ENCODE data around the gene AIFM1.

The AIFM1 gene

DNA sequence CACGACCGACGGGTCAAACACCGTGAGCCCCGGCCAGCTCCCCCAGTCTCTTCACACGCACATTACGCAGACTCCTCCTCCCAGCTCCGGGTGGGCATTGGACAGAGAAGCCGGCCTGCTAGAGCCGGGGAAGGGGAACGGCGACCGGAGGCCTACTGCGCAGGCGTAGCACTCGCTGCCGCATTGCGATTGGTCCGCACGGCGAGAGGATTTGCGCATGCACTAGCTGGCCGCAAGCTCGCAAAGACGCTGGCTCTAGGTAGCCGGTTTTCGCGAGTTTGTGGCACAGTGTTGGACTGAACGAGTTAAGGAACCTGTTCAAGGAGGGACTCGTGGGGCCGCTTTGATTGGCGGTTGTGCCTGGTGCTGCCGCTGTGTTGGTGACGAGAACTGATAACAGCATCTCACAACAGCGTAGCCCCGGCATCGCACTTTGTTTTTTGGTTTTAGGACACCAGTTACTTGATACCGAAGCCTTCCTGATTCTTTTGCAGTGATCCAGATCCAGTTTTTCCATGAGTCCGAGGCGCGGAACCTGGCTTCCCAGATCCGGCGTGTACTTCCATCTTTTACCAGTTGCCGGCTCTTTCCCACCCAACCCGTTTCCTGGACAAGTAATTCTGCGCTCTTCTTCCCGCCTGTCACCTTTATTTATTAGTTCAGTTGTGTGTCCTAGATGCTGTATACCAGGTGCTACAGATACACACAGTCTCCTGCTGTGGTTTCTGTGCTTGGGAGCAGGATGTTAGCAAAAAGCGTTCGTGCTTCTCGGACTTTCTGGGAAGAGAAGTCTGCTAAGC lies at the start of gene AIFM1:
Gene AIFM1 (minus strand): TSS at position 139 of the 800 bp plus-strand sequence. CDS start 185 bp downstream, outside the sequence.
- peak; percentile 91 for DNase-seq

DNA sequence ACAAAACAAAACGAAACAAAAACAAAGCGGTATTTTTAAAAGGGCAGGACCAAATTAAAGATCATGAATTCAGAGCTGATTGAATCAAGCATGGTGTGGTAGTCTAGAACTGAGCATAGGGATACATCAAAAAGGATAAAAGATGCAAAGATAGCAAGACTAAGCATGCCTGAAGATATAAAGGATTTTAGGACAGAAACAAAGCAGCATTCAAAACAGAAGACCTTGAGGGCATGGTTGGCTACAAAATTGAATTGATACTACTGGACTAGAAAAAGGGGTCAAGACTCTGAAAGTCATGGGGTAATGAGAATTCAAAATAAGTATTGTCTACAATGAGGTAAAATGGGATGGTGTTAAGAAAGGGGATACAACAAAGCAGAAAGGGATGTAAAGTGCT lies 47.7 kb upstream of the AIFM1 start:
- no peak for DNase-seq

DNA sequence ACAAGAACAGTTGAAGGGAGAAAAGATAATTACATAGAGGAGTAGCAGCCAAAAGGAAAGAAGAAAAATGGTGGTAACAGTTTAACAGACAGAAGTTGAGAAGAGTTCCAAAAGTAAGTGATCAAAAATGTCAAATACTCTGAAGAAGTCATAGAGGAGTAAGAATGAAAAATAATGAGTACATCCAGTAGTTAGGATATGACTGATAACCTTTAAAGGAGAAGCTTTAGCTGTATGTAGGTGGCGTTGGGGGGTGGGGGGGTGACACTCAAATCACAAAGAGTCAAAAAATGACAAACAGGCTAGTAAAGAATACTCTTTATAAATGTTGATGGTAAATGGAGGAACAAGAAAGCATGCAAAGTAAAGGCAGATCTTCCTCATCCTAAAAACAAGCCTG lies 46.7 kb upstream of the AIFM1 start:
- DNase-seq: no peak

DNA sequence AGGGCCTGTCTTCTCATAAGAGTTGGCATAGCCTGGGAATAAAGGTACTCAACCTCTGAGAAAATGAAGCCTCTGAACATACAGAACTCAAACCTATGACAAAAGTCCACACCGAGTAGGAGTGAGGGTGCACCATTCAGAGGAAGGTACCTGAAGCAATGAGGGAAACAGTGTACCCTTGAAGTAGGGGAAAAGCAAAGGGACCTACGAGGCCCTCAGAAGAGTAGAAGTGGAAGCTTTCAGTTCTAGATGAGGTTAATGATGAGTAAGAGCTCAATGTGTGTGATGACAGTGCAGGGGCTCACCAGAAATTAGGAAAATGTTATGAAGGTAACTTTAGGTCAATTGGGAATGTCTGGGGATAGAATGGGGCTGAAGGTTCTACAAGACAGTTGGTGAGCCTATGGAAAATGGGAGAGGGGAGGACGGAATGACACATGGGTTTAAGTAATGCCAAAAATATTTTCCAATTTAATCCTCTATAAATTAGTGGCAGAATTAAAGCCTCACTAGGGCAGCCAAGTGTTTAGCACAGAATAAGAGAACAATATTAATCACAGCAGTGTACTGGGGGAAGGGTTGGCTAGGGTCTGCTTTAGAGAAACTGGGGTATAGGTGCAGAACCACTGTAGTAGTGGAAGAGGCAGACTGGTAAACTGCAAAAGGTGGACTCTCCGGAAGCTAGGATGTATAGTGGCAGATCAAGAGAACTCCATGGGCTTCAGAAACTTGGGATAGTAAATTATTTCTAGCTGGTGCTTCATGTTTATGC lies 46.0 kb upstream of the AIFM1 start:
- no peak for DNase-seq

DNA sequence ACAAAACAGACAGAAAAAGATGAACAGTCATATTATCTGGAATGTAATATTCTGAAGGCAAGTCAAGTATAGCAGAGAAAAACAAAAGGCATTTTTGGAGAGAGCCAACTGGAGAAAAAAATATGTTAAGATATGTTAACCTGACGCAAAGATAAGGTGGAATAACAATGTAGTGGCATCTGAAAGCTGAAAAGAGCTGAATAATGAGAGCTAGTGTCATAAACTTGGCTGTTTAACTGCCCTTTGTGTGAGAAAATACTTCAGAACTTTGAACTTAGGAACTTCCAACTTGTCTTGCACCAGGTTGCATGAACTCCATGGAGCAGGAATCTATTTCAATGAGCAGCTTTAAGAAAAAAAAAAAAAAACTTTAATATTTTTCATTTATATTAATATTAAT lies 39.0 kb upstream of the AIFM1 start:
- DNase-seq: no peak

DNA sequence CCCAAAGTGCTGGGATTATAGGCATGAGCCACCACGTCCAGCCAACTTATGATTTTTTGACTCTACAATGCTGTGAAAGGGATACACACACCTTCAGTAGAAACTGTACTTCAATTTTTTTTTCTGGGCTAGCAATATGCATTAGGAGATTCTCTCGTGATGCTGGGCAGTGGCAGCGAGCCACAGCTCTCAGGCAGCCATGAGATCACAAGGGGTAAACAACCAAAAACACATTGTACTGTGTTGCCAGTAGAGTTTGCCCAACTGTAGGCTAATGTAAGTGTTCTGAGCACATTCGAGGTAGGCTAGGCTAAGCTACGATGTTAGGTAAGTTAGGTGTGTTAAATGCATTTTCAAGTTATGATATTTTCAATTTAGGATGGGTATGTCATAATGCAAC lies 31.8 kb upstream of the AIFM1 start:
- DNase-seq: no peak

DNA sequence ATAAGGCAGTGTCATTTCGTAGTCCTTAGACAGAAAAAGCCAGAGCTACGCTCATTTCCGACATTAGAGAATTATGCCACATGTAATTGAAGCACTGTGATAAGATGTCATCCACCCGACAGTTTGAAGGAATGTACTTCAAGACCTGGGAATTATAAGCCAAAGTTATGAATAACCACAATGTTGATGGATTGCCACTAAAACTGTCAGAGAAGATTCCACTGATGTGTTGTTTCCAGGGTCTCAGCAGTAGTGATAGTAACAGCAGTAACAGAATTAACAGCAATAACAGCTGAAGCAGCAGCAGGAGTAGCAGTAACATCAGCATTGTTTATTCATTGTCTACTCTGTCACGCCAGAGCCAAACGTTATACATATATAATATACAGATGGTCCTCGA lies 30.8 kb upstream of the AIFM1 start:
- no peak for DNase-seq

DNA sequence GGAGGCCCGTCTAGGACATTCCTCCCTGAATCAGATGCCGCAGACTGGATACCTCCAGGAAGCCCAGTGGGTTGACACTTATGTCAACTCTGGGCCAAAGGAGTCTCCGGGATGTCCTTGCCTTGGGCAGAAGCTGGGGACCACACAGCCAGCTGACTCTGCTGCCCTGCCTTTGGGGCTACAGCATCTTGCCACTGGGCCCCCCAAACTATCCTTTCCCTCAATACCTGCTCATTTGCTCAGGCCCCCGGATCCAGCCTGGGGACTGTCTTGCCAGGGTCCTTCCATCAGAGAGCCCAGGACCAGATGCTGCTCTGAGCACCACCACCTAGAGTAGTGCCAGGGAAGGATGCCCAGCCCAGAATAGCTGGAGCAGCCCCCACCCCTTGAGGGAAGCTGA lies 25.2 kb upstream of the AIFM1 start:
- DNase-seq: no peak

DNA sequence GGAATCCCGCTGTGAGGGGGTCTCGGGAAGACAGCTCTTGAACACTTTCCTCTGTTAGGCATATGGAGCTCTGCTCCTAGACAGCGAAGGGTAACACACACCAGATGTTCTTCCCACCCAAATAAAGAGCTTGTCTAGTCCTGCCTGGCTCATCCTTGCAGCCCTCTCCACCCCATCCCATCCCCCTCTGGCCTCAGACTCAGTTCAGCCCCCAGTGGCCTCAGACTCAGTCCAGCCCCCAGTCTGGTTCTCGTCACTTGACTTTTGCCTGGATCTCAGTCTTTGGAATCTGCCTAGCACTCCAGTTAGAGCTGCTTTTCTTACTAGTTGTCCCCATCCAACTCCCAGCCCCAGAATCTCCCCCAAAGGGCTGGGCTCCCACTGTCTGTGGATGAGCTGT lies 21.0 kb upstream of the AIFM1 start:
- DNase-seq: peak; percentile 45

DNA sequence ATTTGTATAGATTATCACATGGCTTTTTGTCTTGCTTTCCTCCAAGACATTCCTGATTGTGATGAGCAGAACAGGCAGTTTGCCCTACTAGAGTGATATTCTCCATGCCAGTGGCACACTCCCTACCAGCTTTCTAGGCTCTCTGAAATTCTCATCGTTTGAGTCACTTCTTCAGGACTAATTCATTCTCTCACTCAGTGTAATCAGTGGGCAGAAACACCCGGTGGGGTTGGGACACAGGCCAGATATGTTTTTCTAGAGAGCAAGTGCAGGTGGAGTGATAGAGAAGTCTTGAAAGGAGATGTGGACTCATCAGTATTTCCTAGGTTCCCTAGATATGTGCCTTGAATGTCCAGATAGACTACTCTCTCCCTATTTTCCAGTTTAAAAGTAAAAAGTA lies 19.2 kb upstream of the AIFM1 start:
- peak; percentile 49 for DNase-seq

DNA sequence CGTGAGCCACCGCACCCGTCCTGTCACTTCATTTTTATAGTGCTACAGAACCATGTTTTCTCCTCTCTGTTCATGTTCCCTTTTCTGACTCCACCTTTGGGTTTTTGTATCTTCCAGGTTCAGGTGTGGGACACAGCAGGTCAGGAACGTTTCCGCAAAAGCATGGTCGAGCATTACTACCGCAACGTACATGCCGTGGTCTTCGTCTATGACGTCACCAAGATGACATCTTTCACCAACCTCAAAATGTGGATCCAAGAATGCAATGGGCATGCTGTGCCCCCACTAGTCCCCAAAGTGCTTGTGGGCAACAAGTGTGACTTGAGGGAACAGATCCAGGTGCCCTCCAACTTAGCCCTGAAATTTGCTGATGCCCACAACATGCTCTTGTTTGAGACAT lies 18.5 kb upstream of the AIFM1 start:
- DNase-seq: peak; percentile 41

DNA sequence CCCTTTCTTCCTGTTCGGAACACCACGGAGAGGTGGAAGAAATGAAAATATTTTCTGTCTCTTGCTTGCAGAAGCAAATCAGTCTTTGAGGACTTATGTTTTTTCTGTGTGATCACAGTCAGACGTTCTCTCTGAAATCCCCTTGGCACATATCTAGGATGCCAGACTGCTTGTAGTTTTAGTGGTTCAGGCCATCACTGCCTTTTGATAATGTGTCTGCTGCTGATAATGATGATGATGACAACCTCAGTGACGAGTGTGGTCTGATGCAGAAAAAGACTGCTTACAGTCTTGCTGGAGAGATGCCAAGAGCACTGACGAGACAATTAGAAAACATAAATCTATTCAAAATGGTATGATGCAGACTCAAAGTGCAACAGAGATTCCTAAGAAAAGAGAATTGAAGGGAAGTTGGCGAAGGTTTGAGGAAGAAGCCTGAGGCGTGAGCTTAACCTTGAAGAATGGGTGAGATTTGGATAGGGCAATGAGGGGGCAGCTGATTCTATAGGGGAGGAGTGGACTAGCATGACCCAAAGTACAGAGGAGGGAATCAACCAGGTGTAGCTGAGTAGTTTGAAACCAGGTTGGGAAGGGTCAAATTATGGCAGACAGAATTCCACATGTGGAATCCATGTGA lies 14.1 kb upstream of the AIFM1 start:
- DNase-seq: peak; percentile 33

DNA sequence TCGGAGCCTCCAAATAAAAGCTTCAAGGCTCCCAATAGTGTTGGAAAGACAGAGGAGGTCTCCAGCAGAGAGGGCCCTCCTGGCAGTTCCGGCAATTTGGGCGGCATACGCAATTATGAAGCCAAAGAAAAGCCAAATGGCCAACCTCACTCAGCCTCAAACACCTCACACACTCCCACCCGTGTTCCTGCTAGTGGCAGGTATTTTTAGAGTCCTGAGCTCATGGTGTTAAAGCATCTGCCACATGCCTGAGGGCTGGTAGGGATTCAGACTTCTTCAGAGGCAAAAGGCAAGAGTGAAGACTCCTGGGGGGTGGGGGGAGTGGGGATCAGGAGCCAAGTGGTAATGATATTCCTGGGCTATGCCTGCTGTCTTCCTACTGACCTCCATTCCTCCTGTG lies 13.5 kb upstream of the AIFM1 start:
- peak; percentile 51 for DNase-seq

DNA sequence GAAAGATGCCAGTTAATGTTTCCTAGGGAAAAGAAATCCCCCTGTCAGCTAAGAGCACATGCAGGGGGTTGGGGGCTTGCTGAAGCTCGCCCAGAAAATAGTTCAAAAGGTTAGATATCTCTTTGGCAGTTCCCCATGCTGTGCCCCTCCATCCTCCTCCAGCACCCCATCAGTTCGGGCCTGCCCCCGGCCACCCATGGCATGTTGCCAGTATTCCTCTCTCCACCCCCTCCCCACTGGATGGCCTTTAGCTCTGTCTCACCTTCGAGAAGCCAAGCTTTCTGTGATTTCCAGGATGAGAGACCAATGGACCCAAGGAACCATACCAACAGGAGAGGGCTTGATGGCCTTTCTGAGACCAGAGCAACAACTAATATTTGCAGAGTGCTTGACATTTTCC lies 11.3 kb upstream of the AIFM1 start:
- DNase-seq: peak; percentile 32

DNA sequence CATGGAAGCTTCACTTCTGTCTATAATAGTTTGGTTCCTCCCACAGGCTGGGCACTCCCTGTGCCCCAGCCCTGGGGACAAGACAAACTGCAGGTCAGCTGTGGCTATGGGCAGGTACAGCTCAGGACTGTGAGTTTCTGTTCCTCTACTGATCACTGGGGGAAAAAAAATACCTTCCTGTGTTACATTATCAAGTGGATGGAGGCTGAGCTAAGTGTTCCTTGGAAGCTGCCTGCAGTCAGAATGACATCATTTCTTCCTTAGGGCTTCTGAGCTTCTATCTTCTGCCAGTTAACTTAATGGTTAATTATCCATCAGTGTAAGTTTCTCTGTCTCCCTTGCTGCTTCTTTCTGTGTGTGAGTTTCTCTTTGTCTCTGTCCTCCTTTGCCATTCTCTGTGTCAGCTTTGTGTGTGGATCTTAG lies 10.7 kb upstream of the AIFM1 start:
- peak; percentile 49 for DNase-seq

DNA sequence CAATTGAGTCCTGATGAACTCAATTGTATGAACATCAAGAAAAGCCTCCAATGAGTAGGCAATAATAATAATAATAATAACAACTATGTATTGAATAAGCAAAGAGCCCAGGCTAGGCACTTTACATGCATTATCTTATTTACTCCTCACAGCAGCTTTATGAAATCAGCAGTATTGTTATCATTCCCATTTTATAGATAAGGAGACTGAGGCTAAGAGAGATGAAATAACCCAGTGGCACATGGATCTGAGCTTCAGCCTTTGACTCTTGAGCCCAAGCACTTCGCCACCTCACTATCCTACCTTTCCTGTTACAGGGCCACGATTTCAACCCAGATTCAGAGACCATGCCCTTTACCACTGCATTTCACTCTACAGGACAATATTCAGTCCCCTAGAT lies 9.3 kb upstream of the AIFM1 start:
- DNase-seq: peak; percentile 3

DNA sequence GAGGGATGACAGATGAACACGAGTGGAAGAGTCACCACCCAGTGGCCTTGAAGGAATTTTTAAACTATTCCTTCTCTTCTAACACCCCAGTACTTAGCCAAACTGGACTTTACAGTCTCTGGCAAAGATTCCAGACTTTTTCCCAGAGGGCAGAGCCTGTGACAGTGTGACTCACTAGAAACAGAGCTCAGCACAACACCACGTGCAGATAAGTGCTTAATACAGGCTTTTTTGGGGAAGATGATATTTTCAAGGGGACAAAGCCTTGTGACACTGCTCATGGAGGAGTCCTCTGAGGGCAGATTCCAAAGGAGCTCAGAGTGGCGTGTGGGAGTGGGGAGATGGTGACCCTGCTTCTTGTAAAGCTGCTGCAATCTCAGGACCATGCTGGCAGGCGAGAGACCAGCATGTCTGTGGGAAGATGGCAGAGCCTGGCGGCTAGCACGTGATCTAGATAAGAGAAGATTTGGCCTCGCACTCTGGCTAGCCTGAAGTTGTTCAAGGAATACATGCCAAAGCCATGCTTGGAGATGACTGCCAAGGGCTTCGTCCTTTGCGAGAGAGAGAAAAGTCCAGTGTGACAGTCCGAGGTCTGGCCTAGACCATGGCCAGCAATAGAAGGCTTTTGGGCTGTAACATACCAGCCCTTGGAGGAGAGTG lies 8.5 kb upstream of the AIFM1 start:
- DNase-seq: peak; percentile 58

DNA sequence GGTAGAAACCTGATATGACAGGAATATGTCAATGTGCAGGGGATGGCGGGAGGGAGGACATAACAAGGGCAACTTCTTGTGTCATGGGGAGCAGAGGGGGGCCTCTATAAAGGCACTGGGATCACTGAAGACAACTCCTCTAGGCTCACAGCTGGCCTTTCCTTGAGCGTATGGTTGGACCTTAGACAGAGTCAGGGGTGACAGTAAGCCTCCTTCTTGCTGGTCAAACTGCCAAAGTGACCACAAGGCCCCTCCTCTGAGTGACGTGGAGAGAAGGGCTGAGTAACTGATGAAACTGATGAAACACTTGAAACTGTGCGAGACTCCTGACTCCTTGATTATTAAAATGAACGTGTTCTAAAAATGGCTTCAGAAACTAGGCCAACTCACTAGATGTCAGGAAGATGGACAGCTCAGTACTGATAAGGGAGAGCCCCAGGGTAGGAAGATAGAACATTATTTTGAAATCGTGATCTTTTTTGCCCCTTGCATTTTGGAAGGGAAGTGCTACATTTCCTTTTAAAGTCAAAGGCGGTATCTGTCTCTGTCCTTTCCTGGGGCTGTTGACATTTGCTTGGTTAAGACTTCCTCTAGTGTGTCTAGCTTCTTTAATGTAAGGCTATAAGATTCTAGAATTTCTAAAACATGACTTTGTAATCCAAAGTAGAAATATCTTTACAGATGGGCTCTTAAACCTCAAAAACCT lies 7.7 kb upstream of the AIFM1 start:
- peak; percentile 67 for DNase-seq

DNA sequence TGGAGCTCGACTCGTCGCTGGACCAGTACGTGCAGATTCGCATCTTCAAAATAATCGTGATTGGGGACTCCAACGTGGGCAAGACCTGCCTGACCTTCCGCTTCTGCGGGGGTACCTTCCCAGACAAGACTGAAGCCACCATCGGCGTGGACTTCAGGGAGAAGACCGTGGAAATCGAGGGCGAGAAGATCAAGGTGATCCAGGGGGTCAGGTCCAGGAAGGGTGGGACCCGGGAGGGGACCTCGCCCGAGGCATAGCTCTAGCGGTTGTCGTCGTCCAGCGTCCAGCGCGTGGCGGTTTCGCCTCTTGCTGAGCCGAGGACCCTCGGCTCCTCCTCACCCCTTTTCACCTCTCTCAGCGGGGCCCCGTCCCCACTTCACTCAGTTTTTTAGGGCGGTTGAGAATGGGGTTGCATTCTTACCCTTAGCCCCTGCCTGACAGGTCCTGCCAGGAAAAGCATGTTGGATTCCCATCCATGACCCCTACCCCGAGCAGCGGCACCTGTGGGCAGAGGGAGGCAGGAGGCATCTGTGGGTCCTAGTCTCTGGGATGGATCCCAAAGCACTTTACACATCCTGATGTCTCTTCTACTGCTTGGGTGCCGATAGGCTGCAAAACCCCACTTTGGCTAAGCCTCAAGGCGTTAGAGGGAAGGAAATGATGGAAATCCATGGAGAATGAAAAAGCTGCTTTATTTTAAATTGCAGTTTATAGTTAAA lies 6.6 kb upstream of the AIFM1 start:
- DNase-seq: peak; percentile 60

DNA sequence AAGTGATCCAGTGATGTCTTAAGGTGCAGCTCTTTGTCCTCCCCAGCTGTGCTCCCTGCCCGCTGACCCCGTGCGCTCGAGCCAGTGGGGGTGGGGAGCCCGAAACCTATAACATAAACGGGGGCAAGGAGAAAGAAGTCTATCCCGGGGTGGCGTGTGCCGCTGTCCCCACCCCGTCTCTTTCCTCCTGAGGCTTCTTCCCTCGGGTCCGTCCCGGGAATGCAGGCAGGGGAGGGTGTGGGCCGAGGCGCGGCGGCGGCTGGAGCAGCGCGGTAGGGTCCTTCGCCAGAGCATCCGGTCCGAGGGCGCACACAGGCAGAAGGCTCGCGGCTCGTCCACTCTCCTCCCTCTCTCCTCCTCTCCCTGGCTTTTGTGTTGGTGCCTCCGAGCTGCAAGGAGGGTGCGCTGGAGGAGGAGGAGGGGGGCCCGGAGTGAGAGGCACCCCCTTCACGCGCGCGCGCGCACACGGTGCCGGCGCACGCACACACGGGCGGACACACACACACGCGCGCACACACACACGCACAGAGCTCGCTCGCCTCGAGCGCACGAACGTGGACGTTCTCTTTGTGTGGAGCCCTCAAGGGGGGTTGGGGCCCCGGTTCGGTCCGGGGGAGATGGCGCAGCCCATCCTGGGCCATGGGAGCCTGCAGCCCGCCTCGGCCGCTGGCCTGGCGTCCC lies 5.9 kb upstream of the AIFM1 start, which contains the start of gene RAB33A:
Gene RAB33A (plus strand): TSS at position 517 of the 681 bp plus-strand sequence. CDS start 101 bp downstream, at position 618.
- DNase-seq: peak; percentile 71
